Sigmoid colon (tissue), 4 donors: ENCODE data around the gene GSTA4.

ENCODE experiments used
- CTCF ChIP-seq, 4 experiments: fragments of 450-650 bp in 3 of 4; fragments of 200-600 bp in 1 of 4; IDR thresholded peaks; one replicate each; pipeline ENCODE4 v1.5.1; 2016 to 2019; ENCODE audit warnings: antibody characterized with exemption in 4 of 4, mild to moderate bottlenecking in 3 of 4, moderate library complexity in 2 of 4
- EP300 ChIP-seq, 4 donors: sonication (generic); formaldehyde crosslinking; IDR thresholded peaks; one replicate each; pipeline ENCODE4 v1.6.1; 2017; ENCODE audit warnings: antibody characterized with exemption in 4 of 4
- POLR2A ChIP-seq, 2 donors: fragments of 450-650 bp; IDR thresholded peaks; one replicate each; pipeline ENCODE4 v1.6.1; 2016; ENCODE audit warnings: antibody characterized with exemption in 2 of 2, mild to moderate bottlenecking in 2 of 2, moderate library complexity in 2 of 2
- POLR2AphosphoS5 ChIP-seq, 4 donors: sonication (generic); formaldehyde crosslinking; IDR thresholded peaks; one replicate each; pipeline ENCODE4 v1.6.1; 2017; ENCODE audit warnings: antibody characterized with exemption in 4 of 4

- no peak for TF ChIP-seq CTCF (IDR thresholded peaks at IDR 0.05)
- TF ChIP-seq POLR2AphosphoS5 (IDR thresholded peaks at IDR 0.05), result no peak
- no peak for TF ChIP-seq POLR2A (IDR thresholded peaks at IDR 0.05)
- no peak for TF ChIP-seq EP300 (IDR thresholded peaks at IDR 0.05)
Measured at GRCh38 chr6:52994031-52994838, 849 bp downstream of the GSTA4 start.
